ENCODE measurements around the gene STXBP4. TPM values are rescaled to one million over a fixed set of nuclear protein-coding genes. Genes with fewer than 3 reads are reported as not detected.

Gene STXBP4
- total RNA-seq, 1 donor from 2014 or later: 31.8 TPM

GRCh38 chr17:55059724-55060123, 91.2 kb downstream of the STXBP4 start:
- no peak for DNase-seq (ENCODE audit: low spot score in 2 of 2, unreplicated experiment in 2 of 2)
- Mint-ChIP-seq H3K27ac (no peak overlapping the region), H3K36me3 (no peaks in the 10 kb centered on the region), H3K4me1 (peaks cover 14% of the 10 kb centered on the region), H3K4me3 (no peak overlapping the region), H3K9me3 (peaks cover 3% of the 10 kb centered on the region), H3K27me3 (ENCODE audit: low read depth) (no peaks in the 10 kb centered on the region)
- TF ChIP-seq CTCF (IDR thresholded peaks at IDR 0.05; ENCODE audit: unreplicated experiment): no peak

DNA sequence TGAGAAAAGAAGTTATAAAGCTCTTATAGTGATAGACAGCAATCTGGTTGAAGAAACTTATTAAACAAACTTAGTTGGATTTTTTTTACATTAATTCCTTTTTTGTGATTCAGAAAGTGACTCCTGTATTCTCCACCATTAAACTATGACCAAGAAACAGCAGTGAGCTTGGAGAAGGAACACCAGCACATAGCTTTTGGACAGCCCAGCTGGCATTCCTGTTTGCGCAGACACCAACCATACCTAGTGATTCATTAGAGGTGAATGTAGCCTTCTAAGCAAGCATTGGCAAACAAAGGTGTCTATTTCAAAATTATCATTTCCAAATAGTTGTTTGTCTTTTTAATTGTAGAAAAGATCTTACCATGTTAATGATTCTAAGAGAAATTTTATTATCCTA, 94.4 kb downstream of the STXBP4 start:
- no peak for TF ChIP-seq CTCF (IDR thresholded peaks at IDR 0.05; ENCODE audit: unreplicated experiment)
- no peak overlapping the region for H3K27ac Mint-ChIP-seq
- H3K4me1 Mint-ChIP-seq: peaks cover 18% of the 10 kb centered on the region
- no peaks in the 10 kb centered on the region for H3K36me3 Mint-ChIP-seq
- H3K9me3 Mint-ChIP-seq: no peaks in the 10 kb centered on the region
- no peaks in the 10 kb centered on the region for H3K27me3 Mint-ChIP-seq (ENCODE audit: low read depth)
- DNase-seq (ENCODE audit: low spot score in 2 of 2, unreplicated experiment in 2 of 2): no peak
- no peak overlapping the region for H3K4me3 Mint-ChIP-seq

DNA sequence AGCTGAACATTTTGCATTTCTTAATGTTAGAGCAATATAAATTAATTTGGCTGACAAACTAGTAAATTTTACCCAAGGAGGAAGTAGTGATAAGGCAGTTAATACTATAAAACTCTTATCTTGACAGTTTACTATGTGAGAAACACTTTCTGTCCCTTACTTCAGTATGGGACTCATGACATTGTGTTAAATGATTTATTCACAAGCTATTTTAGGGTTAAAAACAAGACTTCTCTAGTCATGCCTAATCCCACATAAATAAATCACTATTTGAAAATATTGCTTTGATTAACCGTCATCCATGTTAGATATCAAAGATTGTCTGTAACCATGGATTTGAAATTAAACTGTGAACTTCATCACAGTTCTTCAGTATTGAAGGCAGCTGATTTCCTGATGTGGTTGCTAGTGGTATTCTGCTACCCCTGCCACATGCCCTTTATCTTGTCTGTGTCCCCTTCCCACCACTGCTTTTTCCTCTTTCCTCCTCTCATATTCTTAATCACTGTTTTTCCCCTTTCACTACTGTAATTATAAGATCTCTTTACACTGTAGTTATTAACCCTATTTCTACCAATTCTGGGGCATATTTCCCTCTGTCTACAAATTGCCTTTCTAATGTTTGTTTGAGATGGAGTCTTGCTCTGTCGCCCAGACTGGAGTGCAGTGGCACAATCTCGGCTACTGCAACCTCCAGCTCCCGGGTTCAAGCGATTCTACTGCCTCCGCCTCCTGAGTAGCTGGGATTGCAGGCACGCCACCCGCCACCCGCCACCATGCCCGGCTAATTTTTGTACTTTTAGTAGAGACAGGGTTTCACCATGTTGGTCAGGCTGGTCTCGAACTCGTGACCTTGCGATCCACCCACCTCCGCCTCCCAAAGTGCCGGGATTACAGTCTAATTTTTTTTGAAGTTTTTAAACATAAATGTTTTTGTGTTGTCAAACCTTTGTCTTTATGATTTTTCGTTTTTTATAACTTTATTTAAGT, 95.6 kb downstream of the STXBP4 start:
- Mint-ChIP-seq H3K4me3 (no peak overlapping the region), H3K4me1 (peaks cover 30% of the 10 kb centered on the region), H3K27ac (no peak overlapping the region), H3K36me3 (no peaks in the 10 kb centered on the region), H3K9me3 (no peaks in the 10 kb centered on the region), H3K27me3 (ENCODE audit: low read depth) (no peaks in the 10 kb centered on the region)
- no peak for DNase-seq (ENCODE audit: low spot score in 2 of 2, unreplicated experiment in 2 of 2)
- no peak for TF ChIP-seq CTCF (IDR thresholded peaks at IDR 0.05; ENCODE audit: unreplicated experiment)

- H3K27me3 Mint-ChIP-seq (ENCODE audit: low read depth): peaks cover 7% of the 10 kb centered on the region
- no peak overlapping the region for H3K27ac Mint-ChIP-seq
- no peaks in the 10 kb centered on the region for H3K9me3 Mint-ChIP-seq
- H3K36me3 Mint-ChIP-seq: no peaks in the 10 kb centered on the region
- no peak overlapping the region for H3K4me3 Mint-ChIP-seq
- H3K4me1 Mint-ChIP-seq: peaks cover 34% of the 10 kb centered on the region
- no peak for DNase-seq (ENCODE audit: low spot score in 2 of 2, unreplicated experiment in 2 of 2)
- TF ChIP-seq CTCF (IDR thresholded peaks at IDR 0.05; ENCODE audit: unreplicated experiment): no peak
Observed at GRCh38 chr17:55067697-55068439, 99.3 kb downstream of the STXBP4 start.

DNA sequence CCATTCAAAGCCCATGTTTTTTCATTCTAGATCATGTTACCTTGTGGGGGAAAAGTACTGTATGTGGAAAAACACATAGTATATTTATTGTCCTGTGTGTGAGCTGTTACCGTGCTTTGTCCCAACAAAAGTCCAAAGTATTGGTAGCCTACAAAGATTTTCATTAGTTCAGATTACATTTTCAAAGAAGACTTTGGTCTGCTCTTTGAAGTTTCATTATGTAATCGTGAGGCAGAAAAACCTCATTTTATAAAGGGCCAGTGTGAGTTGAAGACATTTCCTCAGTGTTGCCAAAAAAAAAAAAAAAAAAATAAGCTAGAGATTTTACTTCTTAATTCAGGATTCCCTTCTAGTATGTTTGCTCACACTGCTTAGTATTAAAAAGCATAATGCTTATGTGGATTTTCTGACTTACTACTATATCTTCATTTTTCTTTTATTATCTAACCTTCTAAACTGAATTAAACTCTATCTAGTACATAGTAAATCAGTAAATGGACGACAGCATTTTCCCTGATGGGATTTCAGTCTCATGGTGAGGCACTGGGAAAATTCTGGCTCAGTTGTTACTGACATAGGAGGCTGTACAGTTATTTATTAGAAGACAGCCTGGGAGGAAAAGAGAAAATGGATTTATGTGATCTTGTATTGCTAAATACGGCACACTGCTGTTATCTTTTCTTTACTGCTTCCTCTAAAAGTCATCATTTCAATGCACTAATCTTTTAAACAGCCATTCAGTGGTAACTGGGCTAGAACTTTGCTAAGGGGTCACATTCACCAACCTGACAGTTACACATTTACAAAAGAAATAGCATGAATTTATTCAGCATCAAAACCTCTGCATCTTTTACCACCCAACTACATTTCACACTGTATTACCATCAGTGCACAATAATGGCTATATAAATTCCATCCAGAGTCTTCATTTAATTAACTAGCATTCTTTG, 100.6 kb downstream of the STXBP4 start:
- Mint-ChIP-seq H3K9me3 (no peaks in the 10 kb centered on the region), H3K27ac (peak overlapping the region; percentile 37), H3K27me3 (ENCODE audit: low read depth) (peaks cover 7% of the 10 kb centered on the region), H3K36me3 (peaks cover 5% of the 10 kb centered on the region), H3K4me1 (peaks cover 30% of the 10 kb centered on the region), H3K4me3 (no peak overlapping the region)
- no peak for TF ChIP-seq CTCF (IDR thresholded peaks at IDR 0.05; ENCODE audit: unreplicated experiment)
- no peak for DNase-seq (ENCODE audit: low spot score in 2 of 2, unreplicated experiment in 2 of 2)
